ENCODE data around the gene DOHH. TPM values are rescaled to one million over a fixed set of nuclear protein-coding genes. Genes with fewer than 3 reads are reported as not detected.

The DOHH gene
- 16.3 TPM for polyA plus RNA-seq

GRCh38 chr19:3500429-3501101, at the start of gene DOHH:
DOHH (minus strand) TSS chr19:3500674; CDS start chr19:3496814, 3,860 bp downstream.
- Mint-ChIP-seq H3K27me3 (no peaks in the 10 kb centered on the region), H3K4me3 (peak within 1 kb of the TSS; percentile 86 to 98 (median 95)), H3K36me3 (peaks cover 10% of the 10 kb centered on the region), H3K4me1 (peaks cover 13 to 15% (median 15%) of the 10 kb centered on the region in 3 donors), H3K9me3 (no peaks in the 10 kb centered on the region), H3K27ac (peak within 1 kb of the TSS; percentile 90 to 99 (median 98))

DNA sequence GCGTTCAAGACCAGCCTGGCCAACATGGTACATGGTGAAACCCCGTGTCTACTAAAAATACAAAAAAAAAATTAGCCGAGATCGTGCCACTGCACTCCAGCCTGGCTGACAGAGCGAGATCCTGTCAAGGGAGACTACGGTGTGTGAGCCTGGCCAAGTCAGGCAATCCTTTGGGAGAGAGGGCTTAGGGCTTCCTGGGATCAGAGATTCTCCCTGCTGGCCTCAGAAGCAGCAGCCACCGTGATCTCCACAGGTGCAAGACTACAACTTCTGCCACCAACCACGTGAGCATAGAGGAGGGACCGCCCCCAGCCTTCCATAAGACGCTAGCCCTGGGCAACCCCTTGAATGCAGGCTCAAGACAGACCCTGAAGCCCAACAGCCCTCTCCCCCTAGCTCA, 49.3 kb upstream of the DOHH start:
- Mint-ChIP-seq H3K9me3 (no peaks in the 10 kb centered on the region), H3K4me3 (no peak overlapping the region), H3K4me1 (peaks cover 14 to 28% (median 26%) of the 10 kb centered on the region in 3 donors), H3K36me3 (peaks cover 2% of the 10 kb centered on the region), H3K27ac (no peak overlapping the region), H3K27me3 (no peaks in the 10 kb centered on the region)

DNA sequence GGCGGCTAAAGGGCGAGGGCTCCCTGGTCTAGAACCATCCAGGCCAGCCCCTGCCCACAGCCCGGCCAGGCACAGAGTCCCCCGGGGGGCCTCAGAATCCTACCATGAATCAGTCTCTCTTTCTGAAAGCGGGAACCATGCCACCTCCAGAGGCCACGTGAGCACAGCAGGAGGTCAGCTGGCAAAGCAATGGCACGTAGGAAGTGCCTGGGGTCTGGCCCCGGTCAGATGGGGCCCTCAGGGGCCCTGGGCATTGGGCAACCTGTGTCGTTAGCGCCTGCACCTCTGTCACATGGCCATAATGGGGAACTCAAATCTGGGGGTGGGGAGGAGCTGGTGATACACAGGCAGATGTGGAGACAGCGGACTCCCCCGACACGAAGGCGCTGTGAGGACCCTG, 48.1 kb upstream of the DOHH start:
- no peaks in the 10 kb centered on the region for H3K9me3 Mint-ChIP-seq
- H3K4me3 Mint-ChIP-seq, result no peak overlapping the region
- H3K36me3 Mint-ChIP-seq, result peaks cover 2% of the 10 kb centered on the region
- peak overlapping the region in 1 of 3 donors; percentile 67 for H3K27ac Mint-ChIP-seq
- peaks cover 9 to 21% (median 20%) of the 10 kb centered on the region in 3 donors for H3K4me1 Mint-ChIP-seq
- no peaks in the 10 kb centered on the region for H3K27me3 Mint-ChIP-seq

DNA sequence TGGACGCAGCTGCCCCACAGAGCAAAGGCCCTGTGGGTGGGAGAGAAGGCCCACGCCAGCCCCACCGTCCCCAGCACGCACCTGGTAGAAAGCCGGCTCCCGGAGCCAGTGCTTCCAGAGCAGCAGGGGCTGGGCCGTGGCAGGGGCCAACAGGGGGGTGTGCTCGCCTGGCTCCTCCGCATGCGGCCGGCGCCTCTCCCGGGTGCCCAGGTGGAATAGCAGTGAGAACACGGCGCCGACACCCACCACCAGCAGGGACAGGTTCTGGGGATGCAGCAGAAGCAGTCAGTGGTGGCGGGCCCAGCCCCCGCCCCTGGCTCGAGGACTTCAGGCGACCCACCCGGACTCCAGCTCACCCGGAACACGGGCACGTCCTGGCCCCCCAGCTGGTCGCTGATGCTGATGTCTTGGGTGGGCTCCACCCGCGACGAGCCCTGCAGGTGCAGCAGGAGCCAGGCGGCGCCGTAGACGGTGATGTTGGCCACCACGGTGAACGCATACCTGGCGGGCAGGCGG, 47.4 kb upstream of the DOHH start:
- Mint-ChIP-seq H3K4me3 (no peak overlapping the region), H3K27ac (no peak overlapping the region), H3K36me3 (peaks cover 2% of the 10 kb centered on the region), H3K9me3 (no peaks in the 10 kb centered on the region), H3K4me1 (peaks cover 4 to 17% (median 15%) of the 10 kb centered on the region in 3 donors), H3K27me3 (no peaks in the 10 kb centered on the region)

- H3K27me3 Mint-ChIP-seq, result no peaks in the 10 kb centered on the region
- no peak overlapping the region for H3K4me3 Mint-ChIP-seq
- peaks cover 0 to 14% (median 10%) of the 10 kb centered on the region in 3 donors for H3K4me1 Mint-ChIP-seq
- no peaks in the 10 kb centered on the region for H3K9me3 Mint-ChIP-seq
- peaks cover 2% of the 10 kb centered on the region for H3K36me3 Mint-ChIP-seq
- H3K27ac Mint-ChIP-seq, result peak overlapping the region in 1 of 3 donors; percentile 39
These were observed 46.8 kb upstream of the DOHH start for GRCh38 chr19:3547301-3547731.

DNA sequence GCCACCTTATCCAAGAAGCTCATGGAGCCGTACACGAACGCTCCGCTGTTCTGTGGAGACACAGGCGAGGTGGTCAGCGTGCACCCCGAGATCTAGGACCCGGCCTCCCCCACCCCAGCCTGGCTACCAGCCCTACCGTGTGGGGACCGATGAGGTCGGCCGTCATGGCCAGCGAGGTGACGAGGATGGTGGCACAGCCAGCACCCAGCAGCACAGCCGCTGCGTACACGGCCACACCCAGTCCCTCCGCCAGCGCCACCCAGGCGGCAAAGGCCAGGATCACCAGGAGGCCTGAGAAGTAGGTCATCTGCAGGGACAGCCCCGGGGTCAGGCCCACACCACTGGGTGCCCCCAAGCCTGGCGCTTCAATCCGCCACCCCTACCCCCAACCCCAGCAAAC, 45.6 kb upstream of the DOHH start:
- Mint-ChIP-seq H3K36me3 (peaks cover 2% of the 10 kb centered on the region), H3K4me1 (peaks cover 0 to 9% (median 8%) of the 10 kb centered on the region in 3 donors), H3K27me3 (no peaks in the 10 kb centered on the region), H3K4me3 (no peak overlapping the region), H3K27ac (peak overlapping the region in 1 of 3 donors; percentile 35), H3K9me3 (no peaks in the 10 kb centered on the region)

GRCh38 chr19:3545669-3546034, 45.2 kb upstream of the DOHH start:
- Mint-ChIP-seq H3K27ac (peak overlapping the region in 1 of 3 donors; percentile 35), H3K4me3 (no peak overlapping the region)

DNA sequence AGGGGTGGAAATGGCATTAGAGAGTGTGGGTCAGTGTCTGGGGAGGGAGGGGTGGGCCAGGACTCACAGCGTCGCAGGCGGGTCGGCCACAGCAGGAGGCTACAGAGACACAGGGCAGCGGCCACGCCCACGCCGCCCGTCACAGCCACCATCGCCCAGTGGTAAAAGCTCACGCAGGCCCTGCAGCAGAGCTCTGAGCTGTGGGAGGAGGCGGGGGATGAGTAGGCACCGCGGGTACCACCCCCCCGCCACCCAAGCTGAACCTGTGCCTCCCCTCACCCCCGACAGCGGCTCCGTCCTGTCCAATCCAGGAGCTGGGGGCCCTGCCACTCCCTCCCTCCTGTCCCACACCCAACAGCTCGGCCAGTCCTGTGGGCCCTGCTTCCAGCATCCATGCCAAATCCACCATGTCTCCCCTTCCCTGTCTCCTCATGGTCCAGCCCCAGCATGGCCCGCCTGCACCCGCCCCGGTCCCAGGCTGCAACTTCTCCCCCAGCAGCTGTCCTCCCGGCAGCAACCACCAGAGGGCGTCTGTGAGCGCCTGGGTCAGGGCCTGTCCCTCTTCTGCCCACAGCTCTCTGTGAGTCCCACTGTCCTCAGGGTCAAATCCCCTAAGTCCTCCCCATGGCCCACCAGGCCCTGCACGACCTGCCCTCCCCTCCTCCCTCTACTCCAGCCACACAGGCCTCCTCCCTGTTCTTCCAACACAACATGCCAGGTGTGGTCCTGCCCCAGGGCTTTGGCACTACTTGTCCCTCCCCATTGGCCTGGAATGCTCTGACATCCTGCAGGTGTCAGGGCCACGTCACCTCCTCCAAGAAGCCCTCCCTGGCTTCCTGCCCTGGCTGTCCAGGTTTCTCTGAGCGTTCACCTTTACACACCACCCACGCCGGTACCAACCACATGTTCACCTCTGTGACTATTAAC, 44.5 kb upstream of the DOHH start:
- no peaks in the 10 kb centered on the region for H3K9me3 Mint-ChIP-seq
- no peaks in the 10 kb centered on the region for H3K27me3 Mint-ChIP-seq
- no peaks in the 10 kb centered on the region for H3K36me3 Mint-ChIP-seq
- peaks cover 0 to 9% (median 8%) of the 10 kb centered on the region in 3 donors for H3K4me1 Mint-ChIP-seq
- H3K27ac Mint-ChIP-seq, result peak overlapping the region in 1 of 3 donors; percentile 31
- H3K4me3 Mint-ChIP-seq, result no peak overlapping the region

More at GRCh38 chr19:3545669-3546034, 45.2 kb upstream of the DOHH start:
- Mint-ChIP-seq H3K27me3 (no peaks in the 10 kb centered on the region), H3K36me3 (no peaks in the 10 kb centered on the region), H3K4me1 (peaks cover 0 to 9% (median 8%) of the 10 kb centered on the region in 3 donors), H3K9me3 (no peaks in the 10 kb centered on the region)

- no peak overlapping the region for H3K27ac Mint-ChIP-seq
- H3K4me1 Mint-ChIP-seq, result peaks cover 0 to 9% (median 8%) of the 10 kb centered on the region in 3 donors
- no peaks in the 10 kb centered on the region for H3K9me3 Mint-ChIP-seq
- H3K27me3 Mint-ChIP-seq, result no peaks in the 10 kb centered on the region
- peaks cover 2% of the 10 kb centered on the region for H3K36me3 Mint-ChIP-seq
- no peak overlapping the region for H3K4me3 Mint-ChIP-seq
These were observed 43.5 kb upstream of the DOHH start for GRCh38 chr19:3544058-3544376.

GRCh38 chr19:3543150-3544057, 42.9 kb upstream of the DOHH start:
- Mint-ChIP-seq H3K36me3 (peaks cover 2% of the 10 kb centered on the region), H3K4me1 (peaks cover 0 to 9% (median 8%) of the 10 kb centered on the region in 3 donors), H3K27me3 (no peaks in the 10 kb centered on the region), H3K27ac (no peak overlapping the region), H3K9me3 (no peaks in the 10 kb centered on the region), H3K4me3 (no peak overlapping the region)

DNA sequence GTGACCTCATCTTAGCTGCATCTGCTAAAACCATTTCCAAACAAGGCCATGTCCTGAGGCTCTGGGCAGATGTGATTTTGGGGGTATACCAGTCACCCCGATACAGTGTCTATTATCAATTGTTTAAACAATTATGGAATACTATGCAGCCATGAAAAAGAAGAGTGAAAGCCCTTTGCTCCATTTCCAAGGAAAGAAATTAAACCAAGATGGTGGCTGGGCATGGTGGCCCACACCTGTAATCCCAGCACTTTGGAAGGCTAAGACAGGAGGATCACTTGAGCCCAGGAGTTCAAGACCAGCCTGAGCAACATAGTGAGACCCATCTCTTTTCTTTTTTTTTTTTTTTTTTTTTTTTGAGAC, 39.3 kb upstream of the DOHH start:
- no peaks in the 10 kb centered on the region for H3K4me1 Mint-ChIP-seq
- H3K9me3 Mint-ChIP-seq, result no peaks in the 10 kb centered on the region
- H3K4me3 Mint-ChIP-seq, result no peak overlapping the region
- no peaks in the 10 kb centered on the region for H3K27me3 Mint-ChIP-seq
- peaks cover 2% of the 10 kb centered on the region for H3K36me3 Mint-ChIP-seq
- H3K27ac Mint-ChIP-seq, result peak overlapping the region in 2 of 3 donors; percentile 39 to 59

GRCh38 chr19:3538965-3539755, 38.7 kb upstream of the DOHH start, which contains the start of gene TEKTIP1:
TEKTIP1 (plus strand) TSS chr19:3539174; CDS start chr19:3539178, 4 bp downstream.
- peak within 1 kb of the TSS in 2 of 3 donors; percentile 59 to 63 for H3K27ac Mint-ChIP-seq
- H3K4me1 Mint-ChIP-seq, result no peaks in the 10 kb centered on the region
- H3K9me3 Mint-ChIP-seq, result no peaks in the 10 kb centered on the region
- no peak within 1 kb of the TSS for H3K4me3 Mint-ChIP-seq
- H3K27me3 Mint-ChIP-seq, result no peaks in the 10 kb centered on the region
- H3K36me3 Mint-ChIP-seq, result peaks cover 2% of the 10 kb centered on the region

GRCh38 chr19:3538258-3538929, 37.9 kb upstream of the DOHH start:
- Mint-ChIP-seq H3K4me1 (no peaks in the 10 kb centered on the region), H3K4me3 (no peak overlapping the region), H3K27me3 (no peaks in the 10 kb centered on the region), H3K36me3 (peaks cover 2% of the 10 kb centered on the region), H3K27ac (no peak overlapping the region), H3K9me3 (no peaks in the 10 kb centered on the region)
